H1 (cell line): ENCODE measurements around the gene VOPP1. TPM values are rescaled to one million over a fixed set of nuclear protein-coding genes. Genes with fewer than 3 reads are reported as not detected.

Experiments used
- BACH1 ChIP-seq: IDR thresholded peaks from 2 replicates; pipeline ENCODE4 v1.6.1; 2012; ENCODE audit warnings: low read length, improper control_type of control experiment
- CREB1 ChIP-seq: IDR thresholded peaks from 2 replicates; pipeline ENCODE4 v1.6.1; 2012; ENCODE audit warnings: inconsistent platforms
- EZH2 ChIP-seq: fragments of 200-600 bp; sonication (generic); IDR thresholded peaks from 2 replicates; pipeline ENCODE4 v1.7.1; 2012; ENCODE audit warnings: low read depth, mild to moderate bottlenecking, moderate library complexity, low read length, inconsistent platforms; ENCODE audit not compliant: severe bottlenecking
- JUND ChIP-seq: IDR thresholded peaks from 2 replicates; pipeline ENCODE4 v1.6.1; 2011; ENCODE audit warnings: mild to moderate bottlenecking, improper control_type of control experiment, low read length
- NANOG ChIP-seq: IDR thresholded peaks from 2 replicates; pipeline ENCODE4 v1.6.1; 2011; ENCODE audit warnings: low read length, low read depth, mild to moderate bottlenecking, inconsistent platforms; ENCODE audit not compliant: insufficient read depth, poor library complexity, severe bottlenecking
- SP1 ChIP-seq: IDR thresholded peaks from 2 replicates; pipeline ENCODE4 v1.6.1; 2011; ENCODE audit warnings: low read depth, low read length
- polyA plus RNA-seq, 7 experiments: library from polyadenylated mRNA; depleted of rRNA in 3 of 7; stranded (reverse) in 5 of 7; unstranded in 2 of 7; fragments of >200 nt in 5 of 7; fragments of 200-250 nt in 2 of 7; gene quantifications; 1 replicate in 5 of 7; 2 replicates in 1 of 7; 4 replicates in 1 of 7; pipeline versions ENCODE4 v1.2.1 to v1.2.3, GENCODE V29; 2011 to 2013; ENCODE audit warnings: missing spikeins in 2 of 7, mixed read lengths in 2 of 7
- total RNA-seq: library from RNA; stranded (reverse); fragmentation: NEBNext Ultra II Directional; extraction: Animal tissue kit (Norgen Biotek cat#: 25700); gene quantifications from 2 replicates; pipeline ENCODE4 v1.2.1, GENCODE V29; 2021

VOPP1 gene
- total and polyA plus RNA-seq, 2 of the 8 experiments (the other 6 are each of a cell fraction or from before 2014, with no cell fraction given), result 44.7 to 83.0 TPM

- TF ChIP-seq EZH2 (no peak), BACH1 (no peak), SP1 (no peak), JUND (no peak), NANOG (no peak), CREB1 (no peak)
Measured at GRCh38 chr7:55504093-55504859, 68.0 kb downstream of the VOPP1 start (continued).
